SH-SY5Y (cell line): ENCODE results near the gene STH.

Experiments
- GATA2 ChIP-seq: IDR thresholded peaks from 2 replicates; pipeline ENCODE4 v1.6.1; 2011; ENCODE audit warnings: mild to moderate bottlenecking, low read depth, low read length
- GATA3 ChIP-seq: IDR thresholded peaks from 2 replicates; pipeline ENCODE4 v1.6.1; 2011; ENCODE audit warnings: low read depth, mild to moderate bottlenecking, low read length, moderate library complexity

STH gene

GRCh38 chr17:45986056-45986455 is 13.0 kb upstream of the STH start:
- no peak for TF ChIP-seq GATA3
- TF ChIP-seq GATA2, result no peak

GRCh38 chr17:45987706-45988105 is 11.3 kb upstream of the STH start:
- no peak for TF ChIP-seq GATA3
- TF ChIP-seq GATA2, result no peak

DNA sequence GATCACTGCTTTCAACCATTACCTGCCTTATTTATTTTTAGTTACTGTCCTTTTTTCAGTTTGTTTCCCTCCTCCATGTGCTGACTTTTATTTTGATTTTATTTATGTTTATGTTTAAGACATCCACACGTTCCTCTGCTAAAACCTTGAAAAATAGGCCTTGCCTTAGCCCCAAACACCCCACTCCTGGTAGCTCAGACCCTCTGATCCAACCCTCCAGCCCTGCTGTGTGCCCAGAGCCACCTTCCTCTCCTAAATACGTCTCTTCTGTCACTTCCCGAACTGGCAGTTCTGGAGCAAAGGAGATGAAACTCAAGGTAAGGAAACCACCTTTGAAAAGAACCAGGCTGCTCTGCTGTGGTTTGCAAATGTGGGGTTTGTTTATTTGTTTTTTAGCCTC is 9.3 kb upstream of the STH start:
- TF ChIP-seq GATA2, result no peak
- no peak for TF ChIP-seq GATA3

- TF ChIP-seq GATA2, result no peak
These were observed 8.2 kb upstream of the STH start for GRCh38 chr17:45990886-45991285.

DNA sequence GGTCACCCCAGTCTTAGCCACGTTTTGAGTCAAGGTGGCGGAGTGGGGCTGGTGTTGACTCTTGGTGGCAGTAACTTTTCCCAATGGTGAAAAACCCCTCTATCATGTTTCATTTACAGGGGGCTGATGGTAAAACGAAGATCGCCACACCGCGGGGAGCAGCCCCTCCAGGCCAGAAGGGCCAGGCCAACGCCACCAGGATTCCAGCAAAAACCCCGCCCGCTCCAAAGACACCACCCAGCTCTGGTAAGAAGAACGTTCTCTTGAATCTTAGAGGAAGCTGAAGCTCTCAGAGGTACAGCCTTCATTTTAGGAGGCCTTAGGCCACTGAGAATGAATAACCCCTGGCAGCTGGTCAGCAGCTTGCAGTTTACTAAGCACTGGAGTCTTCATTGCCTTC is 7.7 kb upstream of the STH start:
- TF ChIP-seq GATA3 (no peak), GATA2 (no peak)

GRCh38 chr17:45992175-45992574 is 6.9 kb upstream of the STH start:
- TF ChIP-seq GATA3 (no peak), GATA2 (no peak)

DNA sequence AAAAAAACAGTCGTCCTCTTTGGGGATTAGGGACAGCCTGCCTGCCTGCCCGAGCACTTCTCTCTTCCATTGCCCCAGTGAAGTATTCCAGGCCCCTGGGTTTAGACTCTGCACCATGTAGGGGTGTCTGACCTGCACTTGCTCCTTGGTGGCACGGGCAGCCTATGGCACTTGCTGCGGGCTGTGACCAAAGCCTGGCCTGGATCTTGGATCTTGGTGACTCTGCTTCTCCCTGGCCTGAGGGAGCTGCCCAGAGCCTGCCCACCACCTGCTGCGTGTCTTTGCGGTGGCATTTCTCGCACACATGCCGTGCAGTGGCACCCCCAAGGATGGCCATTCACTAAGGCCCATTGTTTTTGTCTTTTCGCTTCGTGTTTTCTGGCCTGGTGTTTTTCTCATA is 6.1 kb upstream of the STH start:
- TF ChIP-seq GATA2 (no peak), GATA3 (no peak)

DNA sequence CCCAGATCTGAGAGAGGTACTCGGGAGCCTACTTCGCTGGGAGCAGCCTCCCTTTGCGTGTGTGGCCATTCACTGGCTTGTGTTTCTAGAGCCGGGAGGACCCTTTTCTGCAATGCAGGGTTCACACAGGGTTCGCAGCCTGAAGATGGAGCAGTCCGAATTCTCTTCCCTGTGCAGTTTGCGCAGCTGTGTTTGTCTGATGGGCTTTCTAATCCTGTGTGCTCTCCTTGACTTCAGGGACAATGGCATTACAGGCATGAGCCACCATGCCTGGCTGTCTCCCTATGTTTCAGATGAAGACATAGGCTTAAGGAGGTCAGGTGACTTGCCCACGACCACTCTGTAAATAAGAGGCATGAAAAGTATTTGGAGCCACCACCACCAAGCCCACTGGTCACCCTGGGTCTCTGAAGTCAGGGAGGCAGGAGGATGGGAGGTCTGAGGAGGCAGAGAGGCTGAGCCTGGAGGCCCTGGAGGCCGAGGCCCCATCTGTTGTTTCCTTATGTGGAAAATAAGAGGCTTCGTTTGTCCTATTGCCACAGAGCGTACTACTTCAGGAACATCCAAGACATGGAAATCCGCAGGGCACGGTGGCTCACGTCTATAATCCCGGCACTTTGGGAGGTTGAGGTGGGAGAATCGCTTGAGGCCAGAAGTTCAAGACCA is 5.0 kb upstream of the STH start:
- TF ChIP-seq GATA2 (no peak), GATA3 (no peak)

- TF ChIP-seq GATA2 (no peak), GATA3 (no peak)
These were observed 4.1 kb upstream of the STH start for GRCh38 chr17:45994987-45995386.

GRCh38 chr17:45995627-45996270 is 3.3 kb upstream of the STH start:
- TF ChIP-seq GATA2 (no peak), GATA3 (no peak)

- TF ChIP-seq GATA2, result no peak
- no peak for TF ChIP-seq GATA3
These were observed 2.6 kb upstream of the STH start for GRCh38 chr17:45996282-45996937.

DNA sequence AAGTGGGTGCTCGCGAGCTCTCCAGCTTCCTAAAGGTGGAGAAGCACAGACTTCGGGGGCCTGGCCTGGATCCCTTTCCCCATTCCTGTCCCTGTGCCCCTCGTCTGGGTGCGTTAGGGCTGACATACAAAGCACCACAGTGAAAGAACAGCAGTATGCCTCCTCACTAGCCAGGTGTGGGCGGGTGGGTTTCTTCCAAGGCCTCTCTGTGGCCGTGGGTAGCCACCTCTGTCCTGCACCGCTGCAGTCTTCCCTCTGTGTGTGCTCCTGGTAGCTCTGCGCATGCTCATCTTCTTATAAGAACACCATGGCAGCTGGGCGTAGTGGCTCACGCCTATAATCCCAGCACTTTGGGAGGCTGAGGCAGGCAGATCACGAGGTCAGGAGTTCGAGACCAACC is 1.9 kb upstream of the STH start:
- no peak for TF ChIP-seq GATA2
- no peak for TF ChIP-seq GATA3

DNA sequence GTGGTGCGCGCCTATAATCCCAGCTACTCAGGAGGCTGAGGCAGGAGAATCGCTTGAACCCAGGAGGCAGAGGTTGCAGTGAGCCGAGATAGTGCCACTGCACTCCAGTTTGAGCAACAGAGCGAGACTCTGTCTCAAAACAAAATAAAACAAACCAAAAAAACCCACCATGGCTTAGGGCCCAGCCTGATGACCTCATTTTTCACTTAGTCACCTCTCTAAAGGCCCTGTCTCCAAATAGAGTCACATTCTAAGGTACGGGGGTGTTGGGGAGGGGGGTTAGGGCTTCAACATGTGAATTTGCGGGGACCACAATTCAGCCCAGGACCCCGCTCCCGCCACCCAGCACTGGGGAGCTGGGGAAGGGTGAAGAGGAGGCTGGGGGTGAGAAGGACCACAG is 1.4 kb upstream of the STH start:
- TF ChIP-seq GATA2 (no peak), GATA3 (no peak)

- no peak for TF ChIP-seq GATA3
- no peak for TF ChIP-seq GATA2
These were observed 845 bp downstream of the STH start for GRCh38 chr17:45999900-46000290.

GRCh38 chr17:46000292-46000691 is 1.2 kb downstream of the STH start:
- TF ChIP-seq GATA2 (no peak), GATA3 (no peak)
